Body of pancreas (tissue), 4 donors: ENCODE data around the gene ASPRV1.

ENCODE experiments used
- POLR2A ChIP-seq, 3 donors: fragments of 450-650 bp; IDR thresholded peaks; one replicate each; pipeline ENCODE4 v1.6.1; 2016; ENCODE audit warnings: antibody characterized with exemption in 3 of 3, mild to moderate bottlenecking in 2 of 3
- TF ChIP-seq, protein P1 (sequence below), 7 experiments: fragments of 450-650 bp in 4 of 7; fragments of 200-600 bp in 3 of 7; sonication (generic) in 3 of 7; IDR thresholded peaks; one replicate each; pipeline ENCODE4 v1.5.1; 2016 to 2019; ENCODE audit warnings: antibody characterized with exemption in 7 of 7

- no peak for TF ChIP-seq POLR2A (IDR thresholded peaks at IDR 0.05)
- TF ChIP-seq, protein P1, sequence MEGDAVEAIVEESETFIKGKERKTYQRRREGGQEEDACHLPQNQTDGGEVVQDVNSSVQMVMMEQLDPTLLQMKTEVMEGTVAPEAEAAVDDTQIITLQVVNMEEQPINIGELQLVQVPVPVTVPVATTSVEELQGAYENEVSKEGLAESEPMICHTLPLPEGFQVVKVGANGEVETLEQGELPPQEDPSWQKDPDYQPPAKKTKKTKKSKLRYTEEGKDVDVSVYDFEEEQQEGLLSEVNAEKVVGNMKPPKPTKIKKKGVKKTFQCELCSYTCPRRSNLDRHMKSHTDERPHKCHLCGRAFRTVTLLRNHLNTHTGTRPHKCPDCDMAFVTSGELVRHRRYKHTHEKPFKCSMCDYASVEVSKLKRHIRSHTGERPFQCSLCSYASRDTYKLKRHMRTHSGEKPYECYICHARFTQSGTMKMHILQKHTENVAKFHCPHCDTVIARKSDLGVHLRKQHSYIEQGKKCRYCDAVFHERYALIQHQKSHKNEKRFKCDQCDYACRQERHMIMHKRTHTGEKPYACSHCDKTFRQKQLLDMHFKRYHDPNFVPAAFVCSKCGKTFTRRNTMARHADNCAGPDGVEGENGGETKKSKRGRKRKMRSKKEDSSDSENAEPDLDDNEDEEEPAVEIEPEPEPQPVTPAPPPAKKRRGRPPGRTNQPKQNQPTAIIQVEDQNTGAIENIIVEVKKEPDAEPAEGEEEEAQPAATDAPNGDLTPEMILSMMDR (IDR thresholded peaks at IDR 0.05) = no peak
These were observed 16.0 kb downstream of the ASPRV1 start for GRCh38 chr2:69945441-69945840.
